Mesenchymal stem cell (in vitro differentiated cells and primary cell): Measurements from ENCODE around the gene APOL1.
A peak's percentile ranks its signal among the peaks of the same experiment; 100 is the strongest.

Experiments
- DNase-seq: peaks from one replicate; pipeline ENCODE4 v3.0.0-alpha.2; 2013
- H2AFZ ChIP-seq: one replicate; pipeline ENCODE4 v1.6.1; 2013; ENCODE audit warnings: low read depth, mild to moderate bottlenecking, control low read depth, inconsistent platforms, low read length, moderate library complexity
- H2AK5ac ChIP-seq: 2 replicates; pipeline ENCODE4 v1.6.1; 2013; ENCODE audit warnings: low read length, moderate library complexity, mild to moderate bottlenecking, inconsistent platforms; ENCODE audit not compliant: severe bottlenecking
- H2BK120ac ChIP-seq: one replicate; pipeline ENCODE4 v1.6.1; 2013; ENCODE audit warnings: low read depth, mild to moderate bottlenecking, inconsistent platforms, low read length, moderate library complexity
- H2BK12ac ChIP-seq, 2 experiments: one replicate each; pipeline ENCODE4 v1.6.1; 2013; ENCODE audit warnings: inconsistent platforms in 2 of 2, low read length in 2 of 2, mild to moderate bottlenecking in 2 of 2, moderate library complexity in 2 of 2, control low read depth in 1 of 2
- H2BK15ac ChIP-seq: one replicate; pipeline ENCODE4 v1.6.1; 2013; ENCODE audit warnings: mild to moderate bottlenecking, low read depth, inconsistent platforms; ENCODE audit not compliant: poor library complexity, severe bottlenecking
- H2BK5ac ChIP-seq: 2 replicates; pipeline ENCODE4 v1.6.1; 2013; ENCODE audit warnings: low read depth, mild to moderate bottlenecking, low read length, control low read depth, inconsistent platforms; ENCODE audit not compliant: poor library complexity, severe bottlenecking
- H3K14ac ChIP-seq, 2 experiments: one replicate each; pipeline ENCODE4 v1.6.1; 2013; ENCODE audit warnings: inconsistent platforms in 2 of 2, low read length in 2 of 2, control low read depth in 1 of 2, mild to moderate bottlenecking in 1 of 2, moderate library complexity in 1 of 2
- H3K18ac ChIP-seq, 2 experiments: one replicate each; pipeline ENCODE4 v1.6.1; 2013; ENCODE audit warnings: inconsistent platforms in 2 of 2, low read length in 2 of 2, control low read depth in 1 of 2, low read depth in 1 of 2, mild to moderate bottlenecking in 1 of 2
- H3K23ac ChIP-seq, 2 experiments: one replicate each; pipeline ENCODE4 v1.6.1; 2013; ENCODE audit warnings: inconsistent platforms in 2 of 2, low read length in 2 of 2, mild to moderate bottlenecking in 2 of 2, moderate library complexity in 2 of 2, control low read depth in 1 of 2
- H3K27ac ChIP-seq: 2 replicates; pipeline ENCODE4 v1.5.1; 2013; ENCODE audit warnings: mild to moderate bottlenecking, moderate library complexity, low read length, control low read depth, inconsistent platforms; ENCODE audit not compliant: poor library complexity, severe bottlenecking
- H3K27me3 ChIP-seq, 2 experiments: 2 replicates each; pipeline versions ENCODE4 v1.6.1 to v1.7.0; 2013; ENCODE audit warnings: low read length in 2 of 2, mild to moderate bottlenecking in 2 of 2, moderate library complexity in 2 of 2, control low read depth in 1 of 2, inconsistent platforms in 1 of 2; ENCODE audit not compliant: control insufficient read depth in 1 of 2, insufficient read depth in 1 of 2
- H3K36me3 ChIP-seq, 2 experiments: 2 replicates each; pipeline versions ENCODE4 v1.6.1 to v1.7.0; 2013; ENCODE audit warnings: low read length in 2 of 2, control low read depth in 1 of 2, inconsistent platforms in 1 of 2, low read depth in 1 of 2, mild to moderate bottlenecking in 1 of 2; ENCODE audit not compliant: insufficient read depth in 2 of 2, control insufficient read depth in 1 of 2
- H3K4ac ChIP-seq, 2 experiments: one replicate each; pipeline ENCODE4 v1.6.1; 2013; ENCODE audit warnings: inconsistent platforms in 2 of 2, low read length in 2 of 2, mild to moderate bottlenecking in 2 of 2, moderate library complexity in 2 of 2, control low read depth in 1 of 2, low read depth in 1 of 2
- H3K4me1 ChIP-seq: 2 replicates; pipeline ENCODE4 v1.6.1; 2013; ENCODE audit warnings: low read depth, low read length, control low read depth; ENCODE audit not compliant: control insufficient read depth, insufficient read depth
- H3K4me2 ChIP-seq: 2 replicates; pipeline ENCODE4 v1.6.1; 2013; ENCODE audit warnings: low read length, mild to moderate bottlenecking, inconsistent platforms; ENCODE audit not compliant: poor library complexity, severe bottlenecking
- H3K4me3 ChIP-seq, 2 experiments: 2 replicates each; pipeline versions ENCODE4 v1.5.1 to v1.7.0; 2013; ENCODE audit warnings: low read length in 2 of 2, mild to moderate bottlenecking in 2 of 2, control low read depth in 1 of 2, low read depth in 1 of 2; ENCODE audit not compliant: insufficient read depth in 1 of 2
- H3K79me1 ChIP-seq: replicated peaks from 2 replicates; pipeline ENCODE4 v1.6.1; 2013; ENCODE audit warnings: mild to moderate bottlenecking, control low read depth, low read length, inconsistent platforms; ENCODE audit not compliant: poor library complexity, severe bottlenecking
- H3K9ac ChIP-seq: 2 replicates; pipeline ENCODE4 v1.7.0; 2013; ENCODE audit warnings: mild to moderate bottlenecking, low read length, moderate library complexity
- H3K9me3 ChIP-seq: 2 replicates; pipeline ENCODE4 v1.7.0; 2013; ENCODE audit warnings: mild to moderate bottlenecking, low read length; ENCODE audit not compliant: control insufficient read depth
- H4K8ac ChIP-seq: one replicate; pipeline ENCODE4 v1.6.1; 2013; ENCODE audit warnings: inconsistent platforms, mild to moderate bottlenecking, low read length, moderate library complexity
- H4K91ac ChIP-seq: one replicate; pipeline ENCODE4 v1.6.1; 2013; ENCODE audit warnings: mild to moderate bottlenecking, low read length, inconsistent platforms
- WGBS: methylation state at CpG from one replicate; pipeline ENCODE4 v1.1.7; 2013; ENCODE audit warnings: mixed read lengths; 5-methylcytosine and 5-hydroxymethylcytosine counted together

The APOL1 gene

DNA sequence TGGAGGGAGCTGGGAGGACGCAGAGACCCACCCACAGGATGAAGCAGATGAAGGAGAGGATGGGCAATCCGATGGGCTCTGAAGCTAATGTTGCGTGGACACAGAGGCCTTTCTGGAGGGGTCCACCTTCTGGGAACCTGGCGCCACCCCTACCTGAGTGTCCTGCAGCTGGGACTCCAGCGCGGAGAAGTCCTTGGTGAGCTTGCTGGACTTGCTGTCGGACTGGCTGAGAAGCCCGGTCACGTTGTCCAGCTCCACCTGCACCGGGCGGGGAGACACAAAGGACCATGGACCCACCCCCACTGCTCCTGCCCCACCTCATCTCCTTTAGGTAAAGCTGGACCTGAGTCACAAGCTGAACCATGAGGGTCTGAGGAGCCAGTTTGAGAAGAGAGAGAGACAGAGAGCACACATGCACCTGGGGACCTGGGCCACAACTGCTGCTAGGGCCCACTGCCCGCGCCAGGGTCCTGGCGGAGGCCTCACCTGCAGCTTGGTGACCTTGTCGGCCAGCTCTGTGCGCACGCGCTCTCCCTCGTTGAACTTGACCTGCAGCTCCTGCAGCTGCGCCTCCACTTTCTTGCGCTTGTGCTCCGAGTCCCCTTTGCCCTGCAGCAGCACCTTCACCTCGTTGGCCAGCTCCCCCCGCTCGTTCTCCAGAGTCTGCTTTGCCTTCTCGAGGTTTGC, 40.8 kb downstream of the APOL1 start:
- Histone ChIP-seq H2BK5ac (no peak overlapping the region), H3K9ac (no peak overlapping the region), H3K4me3 (no peak overlapping the region), H2BK15ac (no peak overlapping the region), H3K9me3 (no peaks in the 10 kb centered on the region), H2AK5ac (no peak overlapping the region), H3K4me2 (no peak overlapping the region), H3K36me3 (peaks cover 84 to 85% of the 10 kb centered on the region in 2 experiments), H2AFZ (no peak overlapping the region), H3K27ac (no peak overlapping the region), H4K91ac (no peak overlapping the region), H4K8ac (no peak overlapping the region), H3K27me3 (no peaks in the 10 kb centered on the region), H3K79me1 (peaks cover 26% of the 10 kb centered on the region), H3K14ac (no peak overlapping the region), H3K23ac (no peak overlapping the region), H2BK120ac (no peak overlapping the region), H3K4ac (no peak overlapping the region), H3K4me1 (peaks cover 7% of the 10 kb centered on the region), H2BK12ac (no peak overlapping the region), H3K18ac (no peak overlapping the region)
- WGBS: 96% methylated on average over 26 of the region's 26 CpGs
- no peak for DNase-seq

DNA sequence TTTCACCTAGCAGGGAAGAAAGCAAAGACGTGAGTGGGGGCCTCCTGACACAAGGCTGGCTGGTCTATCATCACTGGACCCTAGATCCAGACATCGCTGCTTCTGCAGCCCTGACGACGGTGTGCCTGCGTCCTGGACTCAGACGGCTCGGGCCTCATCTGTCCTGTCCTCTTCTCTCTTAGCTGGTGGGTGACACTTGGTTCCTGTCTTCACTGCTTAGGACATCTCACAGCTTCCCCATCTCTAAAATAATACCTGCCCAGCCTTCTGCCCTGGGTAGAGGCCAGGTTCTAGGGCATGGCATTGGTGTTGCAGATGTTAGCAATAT, 41.3 kb downstream of the APOL1 start:
- Histone ChIP-seq H3K9me3 (no peaks in the 10 kb centered on the region), H3K27me3 (no peaks in the 10 kb centered on the region), H2BK15ac (no peak overlapping the region), H3K18ac (no peak overlapping the region), H2BK120ac (no peak overlapping the region), H3K14ac (no peak overlapping the region), H3K27ac (no peak overlapping the region), H2AK5ac (no peak overlapping the region), H3K4me3 (no peak overlapping the region), H3K79me1 (peaks cover 22% of the 10 kb centered on the region), H2BK12ac (no peak overlapping the region), H3K36me3 (peaks cover 84 to 85% of the 10 kb centered on the region in 2 experiments), H3K4me1 (peaks cover 8% of the 10 kb centered on the region), H3K9ac (no peak overlapping the region), H4K91ac (no peak overlapping the region), H4K8ac (no peak overlapping the region), H3K23ac (no peak overlapping the region), H2BK5ac (no peak overlapping the region), H3K4me2 (no peak overlapping the region), H2AFZ (no peak overlapping the region), H3K4ac (no peak overlapping the region)
- 92% methylated on average over 6 of the region's 7 CpGs for WGBS
- no peak for DNase-seq

DNA sequence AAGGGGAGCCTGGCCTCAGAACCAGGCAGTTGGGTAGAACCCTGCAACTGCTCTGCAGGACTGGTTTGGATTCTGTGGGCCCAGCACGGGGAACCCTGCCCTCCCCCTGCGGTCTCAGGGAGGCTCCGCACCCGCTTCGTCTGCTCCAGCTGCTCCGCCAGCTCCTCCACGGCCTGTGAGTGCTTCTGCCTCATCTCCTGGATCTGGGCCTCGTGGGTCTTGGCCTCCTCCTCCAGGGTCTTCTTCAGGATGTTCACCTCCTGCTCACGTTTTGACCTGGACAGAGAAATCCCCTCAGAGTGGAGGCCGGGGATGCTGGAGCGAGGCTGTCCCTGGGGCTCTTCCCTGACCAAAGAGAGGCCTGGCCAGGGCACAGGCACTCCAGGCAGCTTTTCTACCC, 41.9 kb downstream of the APOL1 start:
- H3K14ac ChIP-seq: no peak overlapping the region
- H3K4me3 ChIP-seq: no peak overlapping the region
- no peak overlapping the region for H2AK5ac ChIP-seq
- 96% methylated on average over 11 of the region's 11 CpGs for WGBS
- H3K4ac ChIP-seq: no peak overlapping the region
- DNase-seq: no peak
- no peak overlapping the region for H2BK12ac ChIP-seq
- peaks cover 12% of the 10 kb centered on the region for H3K4me1 ChIP-seq
- H2BK120ac ChIP-seq: no peak overlapping the region
- no peak overlapping the region for H3K4me2 ChIP-seq
- H3K27me3 ChIP-seq: no peaks in the 10 kb centered on the region
- H2BK5ac ChIP-seq: no peak overlapping the region
- no peak overlapping the region for H3K9ac ChIP-seq
- H3K18ac ChIP-seq: no peak overlapping the region
- no peak overlapping the region for H4K8ac ChIP-seq
- no peak overlapping the region for H4K91ac ChIP-seq
- peak overlapping the region; percentile 24 for H3K27ac ChIP-seq
- peaks cover 84 to 85% of the 10 kb centered on the region in 2 experiments for H3K36me3 ChIP-seq
- no peaks in the 10 kb centered on the region for H3K9me3 ChIP-seq
- H2AFZ ChIP-seq: no peak overlapping the region
- no peak overlapping the region for H2BK15ac ChIP-seq
- no peak overlapping the region for H3K23ac ChIP-seq
- peaks cover 19% of the 10 kb centered on the region for H3K79me1 ChIP-seq

DNA sequence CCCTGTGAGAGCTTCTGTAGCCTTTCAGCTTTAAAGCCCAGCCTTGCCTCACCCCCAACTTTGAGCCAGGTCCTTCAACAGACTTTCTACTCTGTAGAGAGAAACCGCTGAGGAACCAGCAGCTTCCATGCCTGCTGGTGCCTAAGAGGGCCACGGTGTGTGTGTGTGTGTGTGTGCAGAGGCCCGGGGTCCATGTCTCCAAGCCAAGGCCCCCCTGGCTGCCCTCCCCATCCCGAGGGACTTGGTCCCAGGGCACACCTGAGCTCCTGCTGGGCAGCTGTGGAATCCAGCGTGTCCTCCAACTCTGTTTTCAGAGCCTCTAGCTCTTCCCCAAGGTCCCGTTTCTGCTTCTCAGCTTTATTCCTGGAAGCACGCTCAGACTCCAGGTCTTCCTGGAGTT, 42.3 kb downstream of the APOL1 start:
- H3K4me3 ChIP-seq: no peak overlapping the region
- peak overlapping the region; percentile 28 for H4K8ac ChIP-seq
- H3K4me1 ChIP-seq: peaks cover 17% of the 10 kb centered on the region
- H3K27ac ChIP-seq: peak overlapping the region; percentile 44
- H2BK12ac ChIP-seq: no peak overlapping the region
- H3K36me3 ChIP-seq: peaks cover 85 to 87% of the 10 kb centered on the region in 2 experiments
- H3K27me3 ChIP-seq: no peaks in the 10 kb centered on the region
- H3K14ac ChIP-seq: no peak overlapping the region
- no peak overlapping the region for H2BK15ac ChIP-seq
- no peak for DNase-seq
- H4K91ac ChIP-seq: no peak overlapping the region
- no peak overlapping the region for H2BK120ac ChIP-seq
- H3K4me2 ChIP-seq: no peak overlapping the region
- WGBS: 96% methylated on average over 7 of the region's 7 CpGs
- no peak overlapping the region for H3K4ac ChIP-seq
- peaks cover 19% of the 10 kb centered on the region for H3K79me1 ChIP-seq
- H2AK5ac ChIP-seq: no peak overlapping the region
- H3K18ac ChIP-seq: no peak overlapping the region
- H2BK5ac ChIP-seq: no peak overlapping the region
- H3K9ac ChIP-seq: no peak overlapping the region
- H2AFZ ChIP-seq: no peak overlapping the region
- H3K23ac ChIP-seq: no peak overlapping the region
- no peaks in the 10 kb centered on the region for H3K9me3 ChIP-seq
